ENCODE measurements around the gene SLC1A7.

- no peak for TF ChIP-seq CTCF (IDR thresholded peaks at IDR 0.05)
- no peak for TF ChIP-seq POLR2AphosphoS5 (IDR thresholded peaks at IDR 0.05)
Measured at GRCh38 chr1:53069265-53069662, 73.2 kb downstream of the SLC1A7 start.

Data from stomach (tissue), 4 donors.